Measurements from ENCODE around the gene RUSC2.

The RUSC2 gene

GRCh38 chr9:35517552-35518224 is 27.8 kb downstream of the RUSC2 start:
- Histone ChIP-seq H3K36me3 (ENCODE audit: control insufficient read depth in 2 of 2, insufficient read depth in 1 of 2, low read length in 2 of 2) (no peaks in the 10 kb centered on the region), H3K9me3 (ENCODE audit: control insufficient read depth, insufficient read depth, low read depth, low read length) (no peaks in the 10 kb centered on the region), H3K4me1 (ENCODE audit: control insufficient read depth, insufficient read depth, low read length) (0 out of 2 replicates have a peak, but pooled peaks cover 2% of the 10 kb centered on the region), H3K27ac (ENCODE audit: extremely low read depth, low read depth, low read length) (no peak overlapping the region), H3K4me3 (ENCODE audit: low read depth, low read length) (no peak overlapping the region)
- ChIA-PET POLR2A (interaction anchor here (0.9 to 2.1 kb wide), 5 partner anchors 10 to 414 kb away, joined by 3 to 8 read pairs (median 4); partner anchors contain the start of genes RUSC2 and STOML2), CTCF (interaction anchor here (0.5 to 10.4 kb wide), 10 partner anchors 11 to 465 kb away, joined by 3 to 89 read pairs (median 4); no protein-coding TSS in a partner anchor)
- TF ChIP-seq INSM2 (tag by site-specific recombination; IDR thresholded peaks at IDR 0.05): no peak
- TF ChIP-seq ZNF146 (tag by site-specific recombination; IDR thresholded peaks at IDR 0.05): no peak
- no peak for TF ChIP-seq ZNF354C (tag by site-specific recombination; IDR thresholded peaks at IDR 0.05; ENCODE audit: borderline replicate concordance, low read depth)
- no peak for TF ChIP-seq ZNF76 (tag by site-specific recombination; IDR thresholded peaks at IDR 0.05; ENCODE audit: borderline replicate concordance, low read depth)
- TF ChIP-seq ZBTB49 (tag by site-specific recombination; IDR thresholded peaks at IDR 0.05; ENCODE audit: low read depth): no peak
- TF ChIP-seq ZNF624 (tag by site-specific recombination; IDR thresholded peaks at IDR 0.05): no peak
- TF ChIP-seq ZNF18 (tag by site-specific recombination; IDR thresholded peaks at IDR 0.05): no peak
- TF ChIP-seq ZNF350 (tag by site-specific recombination; IDR thresholded peaks at IDR 0.05): no peak
- no peak for TF ChIP-seq ZNF549 (tag by site-specific recombination; IDR thresholded peaks at IDR 0.05)
- no peak for TF ChIP-seq GLIS2 (tag by site-specific recombination; IDR thresholded peaks at IDR 0.05)
- TF ChIP-seq ZBTB6 (tag by site-specific recombination; IDR thresholded peaks at IDR 0.05): no peak
- no peak for TF ChIP-seq ZSCAN4 (tag by site-specific recombination; IDR thresholded peaks at IDR 0.05)
- TF ChIP-seq ZFP69B (tag by site-specific recombination; IDR thresholded peaks at IDR 0.05): no peak
- no peak for TF ChIP-seq ZSCAN5A (tag by site-specific recombination; IDR thresholded peaks at IDR 0.05)
- no peak for TF ChIP-seq ZNF639 (tag by site-specific recombination; IDR thresholded peaks at IDR 0.05)
- no peak for TF ChIP-seq ZNF600 (tag by site-specific recombination; IDR thresholded peaks at IDR 0.05)
- no peak for TF ChIP-seq GFI1B (tag by site-specific recombination; IDR thresholded peaks at IDR 0.05)
- TF ChIP-seq MYNN (tag by site-specific recombination; IDR thresholded peaks at IDR 0.05; ENCODE audit: borderline replicate concordance): no peak
